Panc1 (cell line): ENCODE results near the gene COPZ1. TPM values are rescaled to one million over a fixed set of nuclear protein-coding genes. Genes with fewer than 3 reads are reported as not detected.

ENCODE experiments used
- ATAC-seq: fragments of 200-7000 bp; cut with Tn5 transposase; 2 replicates; pipeline ENCODE4 v1.9.1; 2020; ENCODE audit warnings: mild to moderate bottlenecking, moderate library complexity
- BruUV-seq: library from RNA; stranded (reverse); fragments of 400-500 nt; replicated peaks from 2 replicates; lab custom pipeline; 2021; lab: Mats Ljungman, UMichigan
- CTCF ChIA-PET: fragments of 300-600 bp; sonication (Branson Sonifier 250); formaldehyde crosslinking; loops from one replicate; lab custom pipeline; 2022; ENCODE audit warnings: antibody characterized with exemption; lab: Charles Lee
- POLR2A ChIA-PET: fragments of 300-600 bp; sonication (Branson Sonifier 250); formaldehyde crosslinking; loops from one replicate; lab custom pipeline; 2022; ENCODE audit warnings: antibody characterized with exemption; lab: Charles Lee
- DNase-seq: peaks from one replicate; pipeline ENCODE4 v3.0.0-alpha.2; 2010; ENCODE audit warnings: low read depth, low spot score
- H3K27ac ChIP-seq: 2 replicates; pipeline ENCODE4 v1.5.1; 2011; ENCODE audit warnings: mild to moderate bottlenecking, low read length, inconsistent platforms
- H3K27me3 ChIP-seq: fragments of 200-500 bp; sonication (Bioruptor generic); 2 replicates; pipeline ENCODE4 v1.6.0; 2014; ENCODE audit warnings: low read length, inconsistent platforms; ENCODE audit not compliant: control insufficient read depth, insufficient read depth
- H3K36me3 ChIP-seq: fragments of 200-500 bp; sonication (Bioruptor generic); 2 replicates; pipeline ENCODE4 v1.5.1; 2014; ENCODE audit warnings: inconsistent platforms, mild to moderate bottlenecking, low read length, moderate library complexity; ENCODE audit not compliant: control insufficient read depth, insufficient read depth
- H3K4me1 ChIP-seq: 2 replicates; pipeline ENCODE4 v1.5.1; 2011; ENCODE audit warnings: inconsistent platforms, mild to moderate bottlenecking, low read length, moderate library complexity; ENCODE audit not compliant: control insufficient read depth, insufficient read depth
- H3K4me3 ChIP-seq, 2 experiments: 2 replicates each; pipeline ENCODE4 v1.5.1; 2011 to 2012; ENCODE audit warnings: low read depth in 2 of 2, low read length in 2 of 2, mild to moderate bottlenecking in 2 of 2, inconsistent platforms in 1 of 2, moderate library complexity in 1 of 2
- H3K9me3 ChIP-seq: fragments of 200-500 bp; sonication (Bioruptor generic); 2 replicates; pipeline ENCODE4 v1.5.1; 2014; ENCODE audit warnings: low read depth, mild to moderate bottlenecking, inconsistent platforms, low read length, moderate library complexity; ENCODE audit not compliant: control insufficient read depth, insufficient read depth
- POLR2AphosphoS5 ChIP-seq: IDR thresholded peaks from 2 replicates; pipeline ENCODE4 v1.6.1; 2012; ENCODE audit warnings: mild to moderate bottlenecking, low read depth, low read length, moderate library complexity
- SIN3A ChIP-seq: IDR thresholded peaks from 2 replicates; pipeline ENCODE4 v1.6.1; 2012; ENCODE audit warnings: low read depth, mild to moderate bottlenecking, low read length, moderate library complexity, borderline replicate concordance; ENCODE audit not compliant: insufficient read depth
- TCF7L2 ChIP-seq: IDR thresholded peaks from 2 replicates; pipeline ENCODE4 v1.6.1; 2011; ENCODE audit warnings: mild to moderate bottlenecking, low read depth, low read length, inconsistent platforms
- in situ Hi-C: cut with HindIII; loops from 2 replicates; pipeline ENCODE4 v1.10.0; 2016; ENCODE audit warnings: low sequenced_read_pairs, low pct_unique_long_range_greater_than_20kb
- intact Hi-C: fragments of 100-400 bp; cut with micrococcal nuclease; formaldehyde crosslinking; loops from one replicate; pipeline ENCODE4 v1.10.0; 2022; ENCODE audit not compliant: unreplicated experiment
- total RNA-seq: library from RNA; stranded (reverse); gene quantifications from one replicate; pipeline ENCODE4 v1.2.1, GENCODE V29; 2021; ENCODE audit not compliant: unreplicated experiment
- TF ChIP-seq, protein P1 (sequence below), 2 experiments: IDR thresholded peaks; 2 replicates each; pipeline ENCODE4 v1.6.1; 2011 to 2012; ENCODE audit warnings: low read depth in 2 of 2, control low read depth in 1 of 2, low read length in 1 of 2, mild to moderate bottlenecking in 1 of 2, moderate library complexity in 1 of 2; ENCODE audit not compliant: insufficient read depth in 1 of 2
- TF ChIP-seq, protein P2 (sequence below): fragments of 450-650 bp; IDR thresholded peaks from 2 replicates; pipeline ENCODE4 v1.5.1; 2017; ENCODE audit warnings: mild to moderate bottlenecking

The COPZ1 gene
- total RNA-seq, 1 experiment from 2014 or later: 175 TPM

DNA sequence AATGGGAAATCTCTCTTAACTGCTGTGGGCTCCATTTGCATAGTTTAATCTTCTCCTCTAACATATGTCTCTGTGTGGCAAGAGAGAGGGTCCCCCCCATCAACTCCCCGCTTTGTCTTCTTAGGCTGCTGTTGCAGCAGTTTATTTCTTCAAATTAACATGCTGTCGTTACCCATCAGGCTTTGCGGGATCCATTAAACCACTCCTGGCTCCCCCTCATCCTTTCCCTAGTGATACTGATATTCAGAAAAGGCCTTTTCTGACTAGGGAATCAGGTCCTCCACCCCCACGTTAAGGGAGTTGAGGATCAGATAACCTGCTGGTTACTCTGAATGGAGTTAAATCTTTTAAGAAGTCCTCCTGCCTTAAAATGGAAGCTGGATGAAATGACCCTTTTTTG is 24.1 kb downstream of the COPZ1 start:
- intact Hi-C loops (no loop called here), in situ Hi-C loops (no loop called here)
- POLR2A ChIA-PET: no interaction called here
- 0 out of 2 replicates have a peak, but pooled peaks cover 5% of the 10 kb centered on the region for H3K4me1 ChIP-seq
- TF ChIP-seq POLR2AphosphoS5: no peak
- TF ChIP-seq, protein P1, sequence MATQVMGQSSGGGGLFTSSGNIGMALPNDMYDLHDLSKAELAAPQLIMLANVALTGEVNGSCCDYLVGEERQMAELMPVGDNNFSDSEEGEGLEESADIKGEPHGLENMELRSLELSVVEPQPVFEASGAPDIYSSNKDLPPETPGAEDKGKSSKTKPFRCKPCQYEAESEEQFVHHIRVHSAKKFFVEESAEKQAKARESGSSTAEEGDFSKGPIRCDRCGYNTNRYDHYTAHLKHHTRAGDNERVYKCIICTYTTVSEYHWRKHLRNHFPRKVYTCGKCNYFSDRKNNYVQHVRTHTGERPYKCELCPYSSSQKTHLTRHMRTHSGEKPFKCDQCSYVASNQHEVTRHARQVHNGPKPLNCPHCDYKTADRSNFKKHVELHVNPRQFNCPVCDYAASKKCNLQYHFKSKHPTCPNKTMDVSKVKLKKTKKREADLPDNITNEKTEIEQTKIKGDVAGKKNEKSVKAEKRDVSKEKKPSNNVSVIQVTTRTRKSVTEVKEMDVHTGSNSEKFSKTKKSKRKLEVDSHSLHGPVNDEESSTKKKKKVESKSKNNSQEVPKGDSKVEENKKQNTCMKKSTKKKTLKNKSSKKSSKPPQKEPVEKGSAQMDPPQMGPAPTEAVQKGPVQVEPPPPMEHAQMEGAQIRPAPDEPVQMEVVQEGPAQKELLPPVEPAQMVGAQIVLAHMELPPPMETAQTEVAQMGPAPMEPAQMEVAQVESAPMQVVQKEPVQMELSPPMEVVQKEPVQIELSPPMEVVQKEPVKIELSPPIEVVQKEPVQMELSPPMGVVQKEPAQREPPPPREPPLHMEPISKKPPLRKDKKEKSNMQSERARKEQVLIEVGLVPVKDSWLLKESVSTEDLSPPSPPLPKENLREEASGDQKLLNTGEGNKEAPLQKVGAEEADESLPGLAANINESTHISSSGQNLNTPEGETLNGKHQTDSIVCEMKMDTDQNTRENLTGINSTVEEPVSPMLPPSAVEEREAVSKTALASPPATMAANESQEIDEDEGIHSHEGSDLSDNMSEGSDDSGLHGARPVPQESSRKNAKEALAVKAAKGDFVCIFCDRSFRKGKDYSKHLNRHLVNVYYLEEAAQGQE (IDR thresholded peaks at IDR 0.05; ENCODE audit: insufficient read depth in 1 of 2, low read depth in 2 of 2, low read length in 1 of 2): no peak
- TF ChIP-seq, protein P2, sequence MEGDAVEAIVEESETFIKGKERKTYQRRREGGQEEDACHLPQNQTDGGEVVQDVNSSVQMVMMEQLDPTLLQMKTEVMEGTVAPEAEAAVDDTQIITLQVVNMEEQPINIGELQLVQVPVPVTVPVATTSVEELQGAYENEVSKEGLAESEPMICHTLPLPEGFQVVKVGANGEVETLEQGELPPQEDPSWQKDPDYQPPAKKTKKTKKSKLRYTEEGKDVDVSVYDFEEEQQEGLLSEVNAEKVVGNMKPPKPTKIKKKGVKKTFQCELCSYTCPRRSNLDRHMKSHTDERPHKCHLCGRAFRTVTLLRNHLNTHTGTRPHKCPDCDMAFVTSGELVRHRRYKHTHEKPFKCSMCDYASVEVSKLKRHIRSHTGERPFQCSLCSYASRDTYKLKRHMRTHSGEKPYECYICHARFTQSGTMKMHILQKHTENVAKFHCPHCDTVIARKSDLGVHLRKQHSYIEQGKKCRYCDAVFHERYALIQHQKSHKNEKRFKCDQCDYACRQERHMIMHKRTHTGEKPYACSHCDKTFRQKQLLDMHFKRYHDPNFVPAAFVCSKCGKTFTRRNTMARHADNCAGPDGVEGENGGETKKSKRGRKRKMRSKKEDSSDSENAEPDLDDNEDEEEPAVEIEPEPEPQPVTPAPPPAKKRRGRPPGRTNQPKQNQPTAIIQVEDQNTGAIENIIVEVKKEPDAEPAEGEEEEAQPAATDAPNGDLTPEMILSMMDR: no peak
- TF ChIP-seq TCF7L2: no peak
- TF ChIP-seq SIN3A: no peak
- CTCF ChIA-PET: no interaction called here
- BruUV-seq: no TSS peak
- H3K27ac ChIP-seq: no peak overlapping the region
- no peak overlapping the region for H3K4me3 ChIP-seq
- DNase-seq: no peak
- no peaks in the 10 kb centered on the region for H3K9me3 ChIP-seq
- no peak for ATAC-seq
- peaks cover 22% of the 10 kb centered on the region for H3K36me3 ChIP-seq
- H3K27me3 ChIP-seq: no peaks in the 10 kb centered on the region

DNA sequence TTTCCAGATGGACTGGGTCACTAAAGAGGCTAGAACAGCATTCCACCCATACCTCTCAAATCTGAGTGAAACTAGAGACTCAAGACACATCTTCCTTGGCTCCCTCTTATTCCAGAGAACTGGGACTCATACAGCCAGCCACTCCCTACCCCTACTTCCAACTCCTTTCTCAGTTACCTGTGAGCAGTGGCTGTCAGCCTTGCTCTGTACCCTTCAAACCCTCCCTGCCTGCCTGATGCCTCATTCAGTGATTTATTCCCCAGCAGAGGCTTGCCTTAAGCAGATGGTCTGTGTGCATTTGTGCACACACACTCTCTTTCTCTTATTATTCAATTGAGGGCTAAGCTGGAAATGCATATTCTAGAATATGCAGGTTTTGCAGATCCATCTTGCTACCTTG is 24.7 kb downstream of the COPZ1 start:
- CTCF ChIA-PET: interaction anchor here (0.6 kb wide), 1 partner anchor 25 kb away, joined by 3 read pairs; the partner anchor contains the start of gene COPZ1
- in situ Hi-C loops (no loop called here), intact Hi-C loops (no loop called here)
- Histone ChIP-seq H3K27ac (no peak overlapping the region), H3K4me3 (no peak overlapping the region), H3K27me3 (no peaks in the 10 kb centered on the region), H3K9me3 (no peaks in the 10 kb centered on the region), H3K4me1 (0 out of 2 replicates have a peak, but pooled peaks cover 5% of the 10 kb centered on the region), H3K36me3 (peaks cover 22% of the 10 kb centered on the region)
- no peak for ATAC-seq
- no peak for DNase-seq
- POLR2A ChIA-PET: no interaction called here
- TF ChIP-seq POLR2AphosphoS5 (no peak), TCF7L2 (no peak), SIN3A (no peak)
- TF ChIP-seq, protein P1 (IDR thresholded peaks at IDR 0.05; ENCODE audit: insufficient read depth in 1 of 2, low read depth in 2 of 2, low read length in 1 of 2): no peak
- TF ChIP-seq, protein P2: no peak
- BruUV-seq: no TSS peak
